Osteocyte (in vitro differentiated cells): ENCODE data around the gene GATAD2B. TPM values are rescaled to one million over a fixed set of nuclear protein-coding genes. Genes with fewer than 3 reads are reported as not detected.

Experiments
- DNase-seq: peaks from one replicate; pipeline ENCODE4 v3.0.0; 2021; ENCODE audit warnings: mixed read lengths; ENCODE audit not compliant: unreplicated experiment; ENCODE audit errors: extremely low spot score
- H3K27ac Mint-ChIP-seq: one replicate; pipeline ENCODE4 v1.8.0; 2021; ENCODE audit warnings: mild to moderate bottlenecking, mixed read lengths; ENCODE audit not compliant: unreplicated experiment
- H3K27me3 Mint-ChIP-seq: one replicate; pipeline ENCODE4 v1.8.0; 2021; ENCODE audit warnings: mixed read lengths; ENCODE audit not compliant: unreplicated experiment
- H3K36me3 Mint-ChIP-seq: one replicate; pipeline ENCODE4 v1.8.0; 2021; ENCODE audit warnings: mixed read lengths; ENCODE audit not compliant: unreplicated experiment
- H3K4me1 Mint-ChIP-seq: one replicate; pipeline ENCODE4 v1.8.0; 2021; ENCODE audit warnings: mixed read lengths; ENCODE audit not compliant: unreplicated experiment
- H3K4me3 Mint-ChIP-seq: one replicate; pipeline ENCODE4 v1.8.0; 2021; ENCODE audit warnings: mild to moderate bottlenecking, moderate library complexity, mixed read lengths; ENCODE audit not compliant: unreplicated experiment
- H3K9me3 Mint-ChIP-seq: one replicate; pipeline ENCODE4 v1.8.0; 2021; ENCODE audit warnings: mixed read lengths; ENCODE audit not compliant: unreplicated experiment
- CTCF ChIP-seq: fragments of 200-600 bp; sonication (generic); IDR thresholded peaks from 2 replicates; pipeline ENCODE4 v1.5.0; 2021; ENCODE audit warnings: antibody characterized with exemption, mild to moderate bottlenecking, moderate library complexity
- total RNA-seq: library from RNA; stranded (reverse); gene quantifications from 2 replicates; pipeline ENCODE4 v1.2.1, GENCODE V29; 2021

GATAD2B gene
- total RNA-seq, 1 donor from 2014 or later, result 66.7 TPM

DNA sequence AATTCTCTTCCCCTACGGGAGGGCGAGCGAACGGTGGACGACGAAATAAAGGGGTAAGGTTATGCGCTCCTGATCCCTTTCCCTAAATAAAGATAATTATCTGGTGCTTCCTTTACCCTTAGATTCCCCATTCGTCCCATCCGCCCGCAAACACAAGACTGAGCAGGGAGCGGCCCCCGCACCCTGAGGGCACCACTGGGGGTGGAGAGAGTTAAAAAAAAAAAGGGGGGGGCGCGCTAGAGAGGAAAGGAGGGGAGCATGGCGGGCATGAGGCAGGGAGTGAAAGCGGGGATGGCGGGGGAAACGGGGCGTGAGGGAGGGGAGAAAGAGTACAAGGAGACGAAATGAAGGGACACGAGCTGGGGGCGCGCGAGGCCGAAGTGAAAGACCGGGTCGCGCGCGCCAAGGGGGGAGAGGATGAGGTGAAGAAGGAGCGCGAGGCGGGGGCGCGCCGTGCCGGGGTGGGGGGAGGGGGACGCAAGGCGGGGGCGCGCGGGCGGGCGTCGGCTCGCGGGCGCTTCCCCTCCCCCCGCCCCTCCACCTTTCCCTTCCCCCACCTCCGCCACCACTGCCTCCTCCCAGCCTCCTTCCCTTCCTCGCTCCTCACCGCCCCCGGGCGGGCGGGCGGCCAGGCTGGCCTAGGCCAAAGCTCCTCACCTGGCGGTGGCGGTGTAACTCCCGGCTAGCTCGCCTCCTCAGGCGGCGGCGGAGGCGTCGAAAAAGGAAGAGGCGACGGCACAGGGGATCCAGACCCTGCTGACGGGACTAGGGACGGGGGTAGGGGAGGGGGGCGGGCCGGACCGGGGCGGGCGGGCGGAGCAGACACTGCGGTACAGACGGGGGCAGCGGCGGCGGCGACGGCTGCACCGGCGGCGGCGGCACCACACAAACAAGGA, 448 bp downstream of the GATAD2B start:
- Mint-ChIP-seq H3K27ac (peak overlapping the region; percentile 81), H3K4me3 (peak overlapping the region; percentile 93), H3K36me3 (no peaks in the 10 kb centered on the region), H3K9me3 (no peaks in the 10 kb centered on the region), H3K27me3 (no peaks in the 10 kb centered on the region), H3K4me1 (peaks cover 40% of the 10 kb centered on the region)
- peak; percentile 84 for DNase-seq
- no peak for TF ChIP-seq CTCF

DNA sequence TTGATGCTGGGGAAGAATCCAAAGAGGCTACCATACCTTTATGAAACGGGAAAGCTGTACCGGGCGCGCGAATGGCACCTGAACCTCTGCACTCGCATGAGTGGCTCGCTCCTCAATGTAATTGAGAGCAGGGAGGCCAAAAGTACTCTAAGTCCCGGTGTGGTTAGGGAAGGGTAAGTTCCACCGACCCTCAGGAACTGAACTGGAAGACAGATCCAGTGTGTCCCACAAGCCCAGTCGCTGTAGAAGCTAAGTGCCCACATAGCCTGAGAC, 1.0 kb downstream of the GATAD2B start:
- Mint-ChIP-seq H3K36me3 (no peaks in the 10 kb centered on the region), H3K27me3 (no peaks in the 10 kb centered on the region), H3K4me3 (peak overlapping the region; percentile 92), H3K27ac (peak overlapping the region; percentile 81), H3K9me3 (no peaks in the 10 kb centered on the region), H3K4me1 (peaks cover 40% of the 10 kb centered on the region)
- no peak for TF ChIP-seq CTCF
- DNase-seq, result no peak

DNA sequence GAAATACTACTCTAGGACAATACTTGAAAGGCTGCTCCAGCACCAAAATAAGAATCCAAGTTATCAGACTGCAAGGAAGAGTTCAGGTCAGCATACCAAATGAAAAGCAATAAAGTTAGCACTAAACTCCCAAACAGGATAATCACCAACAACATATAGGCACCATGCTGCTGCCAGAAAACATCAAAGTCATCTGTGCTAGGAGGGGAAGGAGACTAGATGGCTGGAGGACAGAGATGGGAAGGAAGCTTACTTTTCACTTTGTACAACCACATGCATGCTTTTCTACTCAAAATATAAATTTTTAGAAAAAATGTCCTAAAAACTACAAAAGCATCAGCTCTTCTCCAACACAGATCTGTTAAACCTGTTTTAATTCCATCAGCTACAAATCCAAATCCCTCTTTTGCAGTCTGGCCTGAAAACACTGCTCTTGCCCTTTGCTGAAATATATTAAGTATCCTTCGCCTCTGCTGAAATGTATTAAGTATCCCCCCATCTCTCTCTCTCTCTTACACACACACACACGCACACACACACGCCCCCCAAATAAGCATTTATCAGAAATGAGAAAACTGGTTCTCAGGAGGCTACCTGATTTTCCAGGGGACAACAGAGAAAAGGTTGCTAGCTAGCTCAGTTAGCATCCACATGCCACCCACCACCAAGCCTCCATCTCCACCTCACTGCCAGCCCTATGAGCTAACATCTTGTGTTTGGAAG, 1.5 kb downstream of the GATAD2B start:
- no peaks in the 10 kb centered on the region for H3K9me3 Mint-ChIP-seq
- H3K4me1 Mint-ChIP-seq, result peaks cover 40% of the 10 kb centered on the region
- H3K4me3 Mint-ChIP-seq, result peak overlapping the region; percentile 92
- TF ChIP-seq CTCF, result no peak
- H3K27me3 Mint-ChIP-seq, result no peaks in the 10 kb centered on the region
- H3K27ac Mint-ChIP-seq, result peak overlapping the region; percentile 81
- H3K36me3 Mint-ChIP-seq, result no peaks in the 10 kb centered on the region
- DNase-seq, result no peak

DNA sequence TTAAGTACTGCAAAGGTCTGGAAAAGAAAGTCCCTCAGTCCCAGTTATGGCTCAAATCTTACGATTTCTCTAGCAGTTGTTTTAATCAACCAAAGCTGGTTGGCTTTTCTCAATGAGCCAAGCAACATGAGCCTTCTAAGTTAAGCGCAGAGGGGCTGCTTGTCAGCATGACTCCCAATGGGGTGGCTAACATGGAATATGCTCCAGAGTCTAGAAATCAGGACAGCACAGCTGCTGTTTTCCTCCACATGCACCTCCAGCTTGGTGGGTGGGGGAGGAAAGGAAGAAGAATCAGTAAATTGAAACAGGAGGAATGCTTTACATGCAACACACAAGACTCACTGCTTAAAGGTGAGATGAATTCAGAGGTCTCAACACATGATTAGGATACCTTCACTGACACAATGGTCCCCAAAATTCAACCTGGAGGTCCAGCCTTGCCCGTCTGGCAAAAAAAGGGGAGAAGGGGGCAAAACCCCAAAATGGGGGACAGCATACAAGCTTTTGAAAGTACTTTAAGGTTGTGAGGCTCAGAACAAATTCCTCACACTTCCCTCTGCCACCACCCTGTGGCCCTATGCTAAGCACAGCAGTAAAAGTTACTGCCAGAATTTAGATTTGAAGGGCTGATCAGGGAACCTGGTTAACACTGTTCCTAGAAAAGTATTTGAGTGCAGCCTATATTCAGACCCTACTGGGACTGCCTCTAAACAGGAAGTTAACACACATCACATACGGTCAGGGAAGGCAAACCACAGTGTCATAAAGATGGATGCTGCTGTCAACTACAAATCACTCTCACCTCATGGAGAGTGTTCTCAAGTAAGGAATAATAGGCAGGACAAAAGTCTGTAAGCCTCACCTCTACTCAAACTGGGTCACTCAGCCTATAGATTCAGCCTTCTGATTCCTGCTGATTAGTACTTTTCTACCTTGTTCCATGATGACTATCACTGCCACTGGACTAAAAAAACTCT, 2.6 kb downstream of the GATAD2B start:
- no peaks in the 10 kb centered on the region for H3K36me3 Mint-ChIP-seq
- no peak for DNase-seq

More for the DNA sequence above, 2.6 kb downstream of the GATAD2B start:
- peak overlapping the region; percentile 92 for H3K4me3 Mint-ChIP-seq
- peak; percentile 49 for TF ChIP-seq CTCF
- no peaks in the 10 kb centered on the region for H3K27me3 Mint-ChIP-seq
- peaks cover 42% of the 10 kb centered on the region for H3K4me1 Mint-ChIP-seq
- no peaks in the 10 kb centered on the region for H3K9me3 Mint-ChIP-seq
- peak overlapping the region; percentile 81 for H3K27ac Mint-ChIP-seq
